Upper lobe of left lung (tissue), 6 donors: ENCODE results near the gene PPP1R14D. TPM values are rescaled to one million over a fixed set of nuclear protein-coding genes. Genes with fewer than 3 reads are reported as not detected.

Experiments
- ATAC-seq, 2 donors: fragments of 200-7000 bp; cut with Tn5 transposase; one replicate each; pipeline ENCODE4 v1.9.1; 2022; ENCODE audit warnings: mild to moderate bottlenecking in 2 of 2, moderate library complexity in 2 of 2; ENCODE audit not compliant: low FRiP score in 2 of 2
- DNase-seq, 2 donors: peaks; one replicate each; pipeline ENCODE4 v3.0.0-alpha.2; 2019 to 2020
- H3K27ac ChIP-seq, 4 donors: fragments of 200-600 bp; sonication (generic); one replicate each; pipeline ENCODE4 v1.5.1; 2016 to 2019
- H3K27me3 ChIP-seq, 4 donors: fragments of 200-600 bp; sonication (generic); one replicate each; pipeline ENCODE4 v1.5.1; 2017 to 2019
- H3K36me3 ChIP-seq, 4 donors: fragments of 200-600 bp; sonication (generic); one replicate each; pipeline ENCODE4 v1.5.1; 2016 to 2019
- H3K4me1 ChIP-seq, 4 donors: fragments of 200-600 bp; sonication (generic); one replicate each; pipeline ENCODE4 v1.5.1; 2018 to 2019
- H3K4me3 ChIP-seq, 4 donors: fragments of 200-600 bp; sonication (generic); one replicate each; pipeline ENCODE4 v1.5.1; 2017 to 2019; ENCODE audit warnings: mild to moderate bottlenecking in 2 of 4, moderate library complexity in 1 of 4
- H3K9me3 ChIP-seq, 4 donors: fragments of 200-600 bp; sonication (generic); one replicate each; pipeline ENCODE4 v1.5.1; 2018 to 2019
- CTCF ChIP-seq, 6 experiments: fragments of 450-650 bp in 4 of 6; fragments of 200-600 bp in 2 of 6; sonication (generic) in 2 of 6; IDR thresholded peaks; one replicate each; pipeline ENCODE4 v1.5.1; 2016 to 2019; ENCODE audit warnings: antibody characterized with exemption in 6 of 6
- EP300 ChIP-seq, 4 donors: sonication (generic); formaldehyde crosslinking; IDR thresholded peaks; one replicate each; pipeline ENCODE4 v1.5.1; 2017; ENCODE audit warnings: antibody characterized with exemption in 4 of 4, control low read depth in 2 of 4
- POLR2A ChIP-seq, 4 donors: fragments of 450-650 bp; IDR thresholded peaks; one replicate each; pipeline ENCODE4 v1.5.1; 2016 to 2017; ENCODE audit warnings: antibody characterized with exemption in 4 of 4, mild to moderate bottlenecking in 2 of 4
- POLR2AphosphoS5 ChIP-seq, 2 donors: sonication (generic); formaldehyde crosslinking; IDR thresholded peaks; one replicate each; pipeline ENCODE4 v1.5.1; 2017; ENCODE audit warnings: antibody characterized with exemption in 2 of 2
- WGBS, 2 donors: methylation state at CpG; one replicate each; pipeline ENCODE4 v1.1.5; 2017 to 2018; 5-methylcytosine and 5-hydroxymethylcytosine counted together
- total RNA-seq, 6 donors: library from RNA; depleted of rRNA in 4 of 6; stranded (reverse); fragments of >200 nt in 4 of 6; gene quantifications; one replicate each; pipeline versions ENCODE4 v1.1.0 to v1.2.1, GENCODE V29; 2016 to 2021
- donor health status: DM: no; HTN: no; CAD: no; lungs with moderate emphysema.
- donor health status: DM: no; HTN: yes; CAD: no; lungs with severe emphysema.

PPP1R14D gene
- total RNA-seq, 6 donors from 2014 or later, result 0.34 to 3.3 TPM; not detected in 4

DNA sequence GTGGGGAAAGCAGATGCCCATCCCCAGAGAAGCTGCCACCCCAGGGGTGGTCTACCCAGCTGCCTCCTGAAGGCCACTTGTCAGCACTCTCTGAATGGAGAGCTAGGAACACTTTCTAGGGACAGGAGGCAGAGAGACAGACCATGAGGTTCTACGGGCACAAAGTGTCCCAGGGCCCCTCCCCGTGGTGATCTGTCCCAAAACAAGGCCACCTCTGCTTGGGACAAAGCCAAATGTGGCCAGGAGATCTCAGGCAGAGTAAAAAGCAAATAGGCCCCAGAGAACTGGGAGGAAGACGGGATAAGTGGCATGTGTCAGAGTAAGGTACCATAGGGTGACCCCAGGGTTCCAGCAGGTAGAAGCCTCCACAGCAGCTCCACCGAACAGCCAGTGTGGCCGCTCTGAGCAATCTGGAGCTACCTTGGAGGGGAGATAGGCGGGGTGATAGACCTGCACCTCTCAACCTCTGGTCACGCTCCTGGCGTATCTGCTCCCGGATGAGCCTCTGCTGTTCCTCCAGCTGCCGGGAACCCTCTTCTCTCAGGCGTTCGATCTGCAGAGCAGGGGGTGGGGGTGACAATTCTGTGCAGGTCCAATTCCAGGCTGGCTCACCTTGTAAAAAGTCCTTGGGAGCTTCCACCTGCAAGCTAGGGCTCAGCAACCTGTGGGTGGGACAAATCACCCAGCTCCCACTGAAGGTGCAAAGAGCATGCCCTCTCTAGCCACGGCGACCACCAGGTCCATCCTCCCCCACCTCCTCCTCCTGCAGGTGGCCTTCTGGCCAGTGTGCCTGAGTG lies 52.6 kb downstream of the PPP1R14D start:
- ATAC-seq, result no peak
- H3K9me3 ChIP-seq, result no peaks in the 10 kb centered on the region
- DNase-seq, result no peak
- peaks cover 15 to 84% (median 65%) of the 10 kb centered on the region in 4 donors for H3K36me3 ChIP-seq
- H3K27me3 ChIP-seq, result no peaks in the 10 kb centered on the region
- H3K4me1 ChIP-seq, result peaks cover 0 to 12% (median 6%) of the 10 kb centered on the region in 4 donors
- WGBS, 2 donors, result 94 to 95% methylated on average over 10 to 12 of the region's 14 CpGs
- no peak overlapping the region for H3K4me3 ChIP-seq
- TF ChIP-seq POLR2AphosphoS5 (IDR thresholded peaks at IDR 0.05), result no peak
- TF ChIP-seq CTCF (IDR thresholded peaks at IDR 0.05), result no peak
- no peak for TF ChIP-seq POLR2A (IDR thresholded peaks at IDR 0.05)
- TF ChIP-seq EP300 (IDR thresholded peaks at IDR 0.05), result no peak
- H3K27ac ChIP-seq, result peak overlapping the region in 2 of 4 donors; percentile 58 to 70

- Histone ChIP-seq H3K9me3 (no peaks in the 10 kb centered on the region), H3K4me3 (no peak overlapping the region), H3K36me3 (peaks cover 15 to 91% (median 68%) of the 10 kb centered on the region in 4 donors), H3K4me1 (peaks cover 0 to 21% (median 13%) of the 10 kb centered on the region in 4 donors), H3K27me3 (no peaks in the 10 kb centered on the region), H3K27ac (no peak overlapping the region)
- WGBS, 2 donors, result 92 to 93% methylated on average over 10 of the region's 10 CpGs
- no peak for TF ChIP-seq EP300 (IDR thresholded peaks at IDR 0.05)
- no peak for TF ChIP-seq POLR2AphosphoS5 (IDR thresholded peaks at IDR 0.05)
- TF ChIP-seq CTCF (IDR thresholded peaks at IDR 0.05), result no peak
- TF ChIP-seq POLR2A (IDR thresholded peaks at IDR 0.05), result no peak
- no peak for DNase-seq
- no peak for ATAC-seq
These were observed 53.5 kb downstream of the PPP1R14D start for GRCh38 chr15:40775007-40775406.

DNA sequence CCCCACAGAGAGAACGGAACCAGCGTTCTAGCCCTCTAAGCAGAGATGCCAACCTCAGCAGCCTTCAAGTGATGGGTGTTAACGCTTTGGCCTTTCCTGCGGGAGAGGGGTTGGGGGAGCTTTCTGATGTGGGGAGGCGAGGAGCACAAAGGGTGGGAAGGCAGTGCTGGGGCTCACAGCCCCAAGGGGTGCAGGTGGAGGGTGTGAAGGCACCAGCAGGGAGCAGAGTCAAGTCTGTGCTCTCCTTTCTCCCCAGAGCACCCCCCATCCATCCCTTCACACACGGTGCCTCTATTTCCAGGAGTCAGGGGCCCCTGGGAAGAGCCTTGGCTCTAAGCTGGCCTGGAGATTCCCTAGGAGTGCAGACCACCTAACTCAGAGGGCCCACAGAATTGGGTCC lies 54.6 kb downstream of the PPP1R14D start:
- Histone ChIP-seq H3K27me3 (no peaks in the 10 kb centered on the region), H3K36me3 (peaks cover 10 to 84% (median 62%) of the 10 kb centered on the region in 4 donors), H3K4me1 (peaks cover 10 to 32% (median 24%) of the 10 kb centered on the region in 4 donors), H3K27ac (no peak overlapping the region), H3K4me3 (no peak overlapping the region), H3K9me3 (no peaks in the 10 kb centered on the region)
- TF ChIP-seq POLR2A (IDR thresholded peaks at IDR 0.05) (no peak), CTCF (IDR thresholded peaks at IDR 0.05) (no peak), POLR2AphosphoS5 (IDR thresholded peaks at IDR 0.05) (no peak), EP300 (IDR thresholded peaks at IDR 0.05) (no peak)
- DNase-seq, result no peak
- no peak for ATAC-seq
- WGBS, 2 donors, result 95 to 98% methylated on average over 5 to 6 of the region's 6 CpGs

DNA sequence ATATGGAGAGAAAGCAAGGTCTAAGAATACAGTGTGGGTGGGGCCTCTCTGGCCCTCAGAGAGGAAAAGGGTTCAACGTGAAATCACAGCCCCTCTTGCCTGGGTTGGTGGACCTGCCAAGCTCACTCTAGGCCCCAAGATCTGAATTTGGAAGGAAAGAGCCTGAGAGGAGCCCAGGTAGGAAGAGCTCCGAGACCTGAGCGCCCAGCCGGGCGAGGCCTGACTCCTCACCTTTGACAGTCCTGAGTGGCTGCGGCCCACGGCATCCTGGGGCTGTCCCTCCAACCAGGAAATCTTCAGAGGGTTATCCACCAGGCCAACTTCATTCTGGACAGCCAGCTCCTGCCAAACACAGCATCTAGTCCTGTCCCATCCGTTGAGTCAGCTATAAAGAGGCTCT lies 55.0 kb downstream of the PPP1R14D start:
- Histone ChIP-seq H3K36me3 (peaks cover 6 to 84% (median 59%) of the 10 kb centered on the region in 4 donors), H3K4me1 (peaks cover 11 to 36% (median 28%) of the 10 kb centered on the region in 4 donors), H3K27ac (no peak overlapping the region), H3K4me3 (no peak overlapping the region), H3K9me3 (no peaks in the 10 kb centered on the region), H3K27me3 (no peaks in the 10 kb centered on the region)
- no peak for TF ChIP-seq POLR2AphosphoS5 (IDR thresholded peaks at IDR 0.05)
- TF ChIP-seq EP300 (IDR thresholded peaks at IDR 0.05), result no peak
- 84 to 96% methylated on average over 6 to 8 of the region's 8 CpGs for WGBS, 2 donors
- ATAC-seq (no peak), DNase-seq (no peak)

DNA sequence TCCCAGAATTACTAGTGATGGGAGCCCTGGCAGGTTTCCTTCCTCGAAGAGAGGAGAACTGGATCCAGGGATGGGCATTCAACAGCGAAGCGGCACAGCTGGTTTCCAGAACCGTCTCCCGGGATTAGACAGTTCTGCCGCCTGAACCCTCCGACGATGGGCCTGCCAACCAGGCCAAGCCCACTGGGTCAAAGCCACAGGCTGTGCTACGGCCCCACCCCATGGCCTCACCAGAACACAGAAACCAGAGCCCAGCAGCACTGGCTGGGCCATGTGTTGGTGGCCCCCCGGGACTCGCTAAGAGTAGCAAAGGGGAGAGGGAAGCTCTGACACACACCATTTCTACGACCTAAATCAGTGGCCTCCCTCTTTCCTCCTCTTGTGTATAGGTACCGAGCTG lies 56.5 kb downstream of the PPP1R14D start:
- H3K9me3 ChIP-seq, result no peaks in the 10 kb centered on the region
- peaks cover 11 to 49% (median 28%) of the 10 kb centered on the region in 4 donors for H3K4me1 ChIP-seq
- WGBS, 2 donors, result 91% methylated on average over 9 to 11 of the region's 13 CpGs
- TF ChIP-seq POLR2A (IDR thresholded peaks at IDR 0.05), result no peak
- TF ChIP-seq EP300 (IDR thresholded peaks at IDR 0.05), result no peak
- no peak for TF ChIP-seq POLR2AphosphoS5 (IDR thresholded peaks at IDR 0.05)
- TF ChIP-seq CTCF (IDR thresholded peaks at IDR 0.05), result no peak
- DNase-seq, result peak in 1 of 2 donors; percentile 54
- no peak for ATAC-seq
- H3K27ac ChIP-seq, result no peak overlapping the region
- H3K36me3 ChIP-seq, result peaks cover 5 to 84% (median 62%) of the 10 kb centered on the region in 4 donors
- no peak overlapping the region for H3K4me3 ChIP-seq
- H3K27me3 ChIP-seq, result no peaks in the 10 kb centered on the region
